GM12873 (cell line): ENCODE measurements around the gene UGT2B28.
A peak's percentile ranks its signal among the peaks of the same experiment; 100 is the strongest.
"Not testable (repeated sequence)": the region's sequence is repeated elsewhere in the genome, so short reads cannot be mapped to it uniquely, and the experiment has no call there.

Source experiments
- CTCF ChIP-seq: IDR thresholded peaks from 2 replicates; pipeline ENCODE4 v1.5.1; 2012; ENCODE audit warnings: low read depth, mild to moderate bottlenecking, moderate library complexity, low read length, control low read depth; ENCODE audit not compliant: insufficient read depth; ENCODE audit errors: missing control alignments

The UGT2B28 gene

DNA sequence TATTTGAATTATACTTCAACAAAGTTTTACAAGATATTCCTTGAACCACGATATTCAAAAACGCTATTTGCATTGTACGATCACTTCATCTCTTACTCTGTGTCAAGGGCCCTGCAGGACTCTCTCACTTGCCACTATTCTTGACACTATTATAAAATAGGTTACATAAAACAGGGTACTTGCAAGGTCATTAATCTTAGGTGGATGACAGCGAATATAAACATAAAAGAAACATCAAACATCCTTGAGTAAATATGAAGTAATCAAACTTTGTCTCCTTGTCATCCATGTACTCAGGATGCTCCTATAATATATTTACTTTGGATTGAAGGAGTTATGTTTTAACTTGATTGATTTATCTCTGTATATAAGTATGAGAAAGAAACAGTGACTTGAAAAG is at the start of gene UGT2B28:
UGT2B28 (plus strand) TSS at position 395 of the 400 bp plus-strand sequence. CDS start 26 bp downstream, outside the sequence.
- not testable (repeated sequence) for TF ChIP-seq CTCF

DNA sequence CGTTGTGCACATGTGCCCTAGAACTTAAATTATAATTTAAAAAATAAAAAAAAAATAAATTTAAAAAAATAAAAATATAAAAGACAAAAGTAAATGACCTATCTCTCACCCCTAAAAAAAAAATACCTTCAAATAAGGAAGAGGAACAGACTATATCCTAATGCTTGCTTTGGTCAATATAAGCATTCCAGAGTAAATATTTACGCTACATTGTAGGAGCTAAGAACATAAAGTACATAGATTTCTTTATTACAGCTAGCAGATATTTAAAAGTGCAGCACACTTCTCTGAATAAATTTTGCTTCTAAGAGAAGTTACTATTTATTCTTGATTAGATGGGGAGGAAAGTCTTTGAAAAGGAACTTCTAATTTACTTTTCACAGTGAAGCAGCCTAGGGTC is 41.2 kb upstream of the UGT2B28 start:
- TF ChIP-seq CTCF = no peak

GRCh38 chr4:69239557-69240168 is 40.6 kb upstream of the UGT2B28 start:
- no peak for TF ChIP-seq CTCF

GRCh38 chr4:69317669-69318298 is 37.5 kb downstream of the UGT2B28 start:
- TF ChIP-seq CTCF = peak; percentile 60

GRCh38 chr4:69321153-69321729 is 41.0 kb downstream of the UGT2B28 start:
- no peak for TF ChIP-seq CTCF

DNA sequence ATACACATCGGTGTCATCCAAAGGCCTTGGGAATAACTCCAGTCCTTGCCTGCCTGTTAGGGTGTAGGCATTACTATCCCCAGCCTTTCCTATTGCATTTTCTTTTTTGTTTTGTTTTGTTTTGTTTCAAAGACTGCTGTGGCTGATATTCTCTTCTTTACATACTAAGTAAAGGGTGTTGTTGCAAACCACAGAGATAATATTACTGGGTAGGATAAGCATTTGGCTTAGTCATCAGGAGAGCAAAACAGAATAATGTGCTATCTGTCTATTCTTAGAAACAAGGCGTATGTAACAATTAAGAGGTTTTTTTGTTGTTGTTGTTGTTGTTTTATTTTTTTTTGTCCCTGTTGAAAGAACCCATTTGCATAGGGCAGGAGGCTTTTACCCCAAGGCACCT is 41.8 kb downstream of the UGT2B28 start:
- TF ChIP-seq CTCF = no peak

- no peak for TF ChIP-seq CTCF
These were observed 43.0 kb downstream of the UGT2B28 start for GRCh38 chr4:69323284-69323683.
